DMS53 treated with DMSO at 0.1 percent for 48 hours (cell line): ENCODE results near the gene CALML4.
"Not testable (repeated sequence)": the region's sequence is repeated elsewhere in the genome, so short reads cannot be mapped to it uniquely, and the experiment has no call there.

Experiments used
- DNase-seq: peaks from one replicate; lab custom pipeline; 2025; ENCODE audit not compliant: unreplicated experiment; lab: John Stamatoyannopoulos, UW

The CALML4 gene, protein sequence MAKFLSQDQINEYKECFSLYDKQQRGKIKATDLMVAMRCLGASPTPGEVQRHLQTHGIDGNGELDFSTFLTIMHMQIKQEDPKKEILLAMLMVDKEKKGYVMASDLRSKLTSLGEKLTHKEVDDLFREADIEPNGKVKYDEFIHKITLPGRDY

DNA sequence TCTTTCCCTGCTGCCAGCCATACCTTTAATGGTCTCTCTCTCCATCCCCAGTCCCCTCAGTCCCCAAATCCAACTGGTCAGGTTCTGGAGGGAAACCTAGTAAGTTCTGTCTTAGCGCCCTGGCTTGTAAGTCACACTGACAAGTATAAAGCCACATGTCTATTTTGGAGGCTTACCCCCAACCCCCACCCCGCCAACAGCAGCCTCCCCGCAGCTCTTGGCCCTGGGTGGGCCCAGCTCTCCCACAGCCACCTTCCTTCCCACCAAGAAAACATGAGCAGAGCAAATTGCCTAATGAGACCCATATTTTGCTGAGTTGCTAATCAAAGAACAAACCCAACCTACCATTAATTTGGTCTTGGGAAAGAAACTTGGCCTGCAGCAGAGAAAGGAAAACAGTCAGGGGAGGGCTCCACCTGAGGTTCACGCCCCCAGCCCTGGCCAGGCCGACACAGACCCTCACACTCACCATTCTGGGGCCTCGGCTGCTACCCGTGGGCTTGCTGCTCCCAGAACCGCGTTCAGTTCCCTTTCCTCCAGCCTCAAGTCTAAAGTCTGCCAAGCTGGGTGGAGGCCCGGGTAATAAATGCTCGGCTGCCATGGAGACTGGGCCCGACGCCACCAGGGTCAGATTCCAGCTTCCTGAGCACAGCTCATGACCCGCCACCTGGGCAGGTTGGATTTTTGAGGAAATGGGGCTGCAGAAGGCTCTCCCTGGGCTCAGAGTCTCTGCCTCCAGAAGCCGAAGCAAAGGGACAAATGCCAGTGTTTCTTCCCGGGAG is at the start of gene CALML4:
CALML4 (minus strand) TSS at position 557 of the 782 bp plus-strand sequence; CDS start at position 472, 85 bp downstream.
- DNase-seq, result no peak

- peak; percentile 85 for DNase-seq
These were observed 47.9 kb upstream of the CALML4 start for GRCh38 chr15:68252925-68253534.

DNA sequence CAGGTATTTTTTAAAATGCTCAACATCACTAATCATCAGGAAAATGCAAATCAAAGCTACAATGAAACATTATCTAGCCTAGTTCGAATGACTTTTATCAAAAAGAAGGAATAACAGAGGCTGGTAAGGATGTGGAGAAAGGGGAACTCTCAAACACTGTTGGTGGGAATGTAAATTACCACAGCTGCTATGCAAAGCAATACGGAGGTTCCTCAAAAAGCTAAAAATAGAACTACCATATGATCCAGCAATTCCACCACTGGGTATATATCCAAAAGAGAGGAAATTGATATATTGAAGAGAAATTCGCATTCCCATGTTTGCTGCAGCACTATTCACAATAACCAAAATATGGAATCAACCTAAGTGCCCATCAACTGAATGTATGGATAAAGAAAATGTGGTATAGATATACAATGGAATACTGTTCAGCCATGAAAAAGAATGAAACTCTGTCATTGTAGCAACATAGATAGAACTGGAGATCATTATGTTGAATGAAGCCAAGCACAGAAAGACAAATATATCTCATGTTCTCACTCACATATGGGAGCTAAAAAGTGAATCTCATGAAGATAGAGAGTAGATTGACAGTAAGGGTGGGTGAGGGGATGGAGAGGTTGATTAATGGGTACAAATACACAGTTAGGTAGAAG is 44.1 kb upstream of the CALML4 start:
- no peak for DNase-seq

DNA sequence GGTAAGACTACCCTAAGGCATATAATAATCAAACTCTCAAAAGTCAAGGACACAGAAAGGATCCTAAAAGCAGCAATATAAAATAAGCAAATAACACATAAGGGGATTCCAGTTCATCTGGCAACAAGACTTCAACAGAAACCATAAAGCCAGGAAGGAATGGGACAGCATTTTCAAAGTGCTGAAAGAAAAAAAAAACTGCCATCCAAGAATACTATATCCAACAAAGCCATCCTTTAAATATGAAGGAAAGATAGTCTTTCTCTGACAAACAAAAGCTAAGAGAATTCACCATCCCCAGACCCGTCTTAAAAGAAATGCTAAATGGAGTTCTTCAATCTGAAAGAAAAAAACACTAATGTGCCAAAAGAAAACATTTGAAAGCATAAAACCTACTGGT is 39.1 kb upstream of the CALML4 start:
- no peak for DNase-seq

DNA sequence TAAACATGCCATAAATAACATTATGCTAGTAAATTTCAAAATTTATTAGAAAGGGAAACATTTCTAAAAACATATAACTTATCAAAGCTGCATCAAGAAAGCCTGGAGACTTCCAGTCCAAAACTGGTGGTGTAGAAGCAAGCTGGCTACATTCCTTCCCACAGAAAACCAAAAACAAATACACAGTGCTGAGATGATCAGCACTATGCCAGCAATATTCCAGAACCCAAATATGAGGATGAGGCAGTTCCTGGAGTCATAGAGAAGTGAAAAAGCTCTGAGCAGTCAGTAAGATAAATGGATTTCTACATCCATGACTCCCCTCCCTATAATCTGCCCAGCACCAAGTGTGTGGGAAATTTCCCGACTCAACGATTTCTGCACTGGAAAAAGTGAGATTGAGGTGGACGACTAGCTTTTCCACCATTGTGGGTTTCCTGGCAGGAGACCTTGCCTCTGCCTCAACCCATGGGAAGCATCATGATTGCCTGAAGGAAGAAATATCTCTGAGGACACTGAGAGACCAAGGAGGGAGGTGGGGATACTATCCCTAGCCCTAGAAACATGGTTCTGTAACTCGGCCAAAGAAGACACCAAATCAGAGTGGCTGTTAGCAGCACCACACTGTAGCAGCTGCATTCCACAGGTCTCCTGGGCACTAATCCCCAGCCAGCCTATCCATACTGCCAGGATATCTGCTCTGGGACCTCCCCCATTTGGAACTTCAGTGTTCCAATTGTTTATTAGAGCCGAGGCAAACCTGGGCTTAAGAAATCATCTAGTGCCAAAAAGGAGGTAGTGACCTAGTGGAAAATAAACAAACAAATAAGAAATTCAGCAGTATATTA is 36.2 kb upstream of the CALML4 start:
- DNase-seq, result no peak

GRCh38 chr15:68239025-68239424 is 33.9 kb upstream of the CALML4 start:
- DNase-seq, result no peak

- DNase-seq, result no peak
These were observed 29.9 kb upstream of the CALML4 start for GRCh38 chr15:68235022-68235421.

- DNase-seq, result not testable (repeated sequence)
These were observed 29.4 kb upstream of the CALML4 start for GRCh38 chr15:68234520-68234919.

- DNase-seq, result no peak
These were observed 28.9 kb upstream of the CALML4 start for GRCh38 chr15:68234060-68234459.

GRCh38 chr15:68232937-68233336 is 27.8 kb upstream of the CALML4 start:
- no peak for DNase-seq

DNA sequence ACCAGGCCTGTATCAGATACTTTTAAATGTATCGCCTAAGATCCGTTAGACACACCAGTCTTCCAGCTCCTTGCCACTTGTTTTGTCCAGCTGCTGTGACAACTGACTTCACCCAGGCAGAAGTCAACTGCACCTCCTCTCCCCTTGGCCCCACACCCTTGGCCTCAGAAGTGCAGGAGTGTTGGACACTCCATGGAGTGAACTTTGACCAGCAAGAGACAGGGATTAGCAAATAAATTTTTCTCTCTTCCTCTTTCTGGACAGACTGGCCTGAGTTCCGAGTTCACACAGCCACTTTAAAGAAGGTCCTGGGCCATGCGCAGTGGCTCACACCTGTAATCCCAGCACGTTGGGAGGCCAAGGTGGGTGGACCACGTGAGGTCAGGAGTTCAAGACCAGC is 27.3 kb upstream of the CALML4 start:
- no peak for DNase-seq

- no peak for DNase-seq
These were observed 26.1 kb upstream of the CALML4 start for GRCh38 chr15:68231102-68231818.

DNA sequence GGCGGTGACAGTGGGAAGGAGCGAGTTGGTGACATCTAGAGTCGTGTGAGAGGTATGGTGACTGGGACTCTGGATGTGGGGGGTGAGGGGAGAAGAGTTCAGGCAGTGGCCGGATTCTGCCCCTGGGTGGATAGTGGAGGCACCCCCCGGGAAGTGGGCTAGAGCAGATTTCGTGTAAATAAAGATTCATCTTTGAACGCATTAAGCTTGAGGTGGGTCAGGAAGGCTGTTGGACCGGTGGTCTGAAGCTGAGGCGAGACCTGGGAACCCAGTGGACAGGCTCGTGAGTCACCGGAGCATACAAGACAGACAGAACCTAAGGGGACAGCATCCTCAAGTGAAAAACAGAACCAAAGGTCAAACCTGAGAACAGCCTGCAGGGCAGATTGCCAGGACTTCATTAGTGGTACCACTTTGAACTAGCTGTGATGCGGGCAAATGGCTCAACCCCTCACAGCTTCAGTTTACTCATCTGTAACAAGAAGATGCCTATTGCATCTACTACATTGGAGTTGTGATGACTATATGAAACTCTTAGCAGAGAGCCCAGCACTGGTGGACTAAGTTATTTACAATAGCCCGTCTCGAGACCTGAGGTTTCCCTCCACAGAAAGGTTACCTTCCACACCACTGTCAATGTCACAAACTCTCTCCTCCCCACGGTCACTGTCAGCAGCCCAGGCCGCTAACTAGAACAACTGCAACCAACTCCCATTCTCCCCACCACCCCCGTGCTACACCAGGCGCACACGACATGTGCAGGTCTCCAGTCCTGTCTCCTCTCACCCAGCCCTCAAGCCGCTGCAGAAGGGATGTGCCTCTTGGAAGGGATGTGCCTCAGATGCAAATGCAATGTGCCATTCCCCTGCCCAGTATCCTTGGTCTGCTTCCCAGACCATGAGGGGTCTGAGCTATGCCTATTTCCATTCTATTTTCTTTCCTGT is 25.3 kb upstream of the CALML4 start:
- no peak for DNase-seq

DNA sequence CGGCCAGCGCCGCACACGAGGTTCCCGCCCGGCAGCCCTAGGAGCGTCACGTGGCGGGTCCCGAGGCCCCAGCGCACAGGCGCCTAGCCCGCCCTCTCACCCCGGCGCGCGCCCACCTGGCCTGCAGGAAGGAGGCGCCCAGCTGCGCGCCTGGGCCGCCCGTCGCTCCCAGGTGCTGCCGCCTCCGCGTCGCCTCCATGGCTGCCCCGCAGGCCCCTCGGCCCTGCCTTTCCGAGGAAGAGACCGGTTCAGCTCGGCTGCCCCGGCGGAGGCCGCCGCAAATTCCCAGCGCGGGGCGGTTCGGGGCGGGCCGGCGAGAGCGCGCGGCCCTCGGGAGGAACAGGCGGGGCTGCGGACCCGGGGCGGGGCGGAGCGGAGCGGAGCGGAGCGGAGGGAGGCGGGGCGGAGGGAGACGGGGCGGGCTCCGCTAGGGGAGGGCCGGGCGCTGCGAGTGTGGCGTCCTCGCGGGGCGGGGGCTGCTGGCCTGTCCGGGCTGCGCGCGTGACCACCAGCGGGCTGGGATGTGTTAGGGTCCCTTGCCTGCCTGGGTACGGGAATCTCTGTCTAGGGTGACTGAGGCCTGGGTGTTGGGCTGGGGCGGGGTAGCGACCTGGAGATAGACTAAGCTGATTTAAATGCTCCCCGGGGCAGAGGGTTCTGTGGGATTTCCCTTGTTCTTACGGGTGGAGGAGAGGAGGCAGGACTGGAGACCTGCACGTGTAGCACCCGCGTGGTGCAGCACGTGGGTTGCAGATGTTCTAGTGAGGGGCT is 24.4 kb upstream of the CALML4 start, which contains the start of gene CLN6:
CLN6 (minus strand) TSS at position 343 of the 771 bp plus-strand sequence; CDS start at position 199, 144 bp downstream.
- peak; percentile 40 for DNase-seq

DNA sequence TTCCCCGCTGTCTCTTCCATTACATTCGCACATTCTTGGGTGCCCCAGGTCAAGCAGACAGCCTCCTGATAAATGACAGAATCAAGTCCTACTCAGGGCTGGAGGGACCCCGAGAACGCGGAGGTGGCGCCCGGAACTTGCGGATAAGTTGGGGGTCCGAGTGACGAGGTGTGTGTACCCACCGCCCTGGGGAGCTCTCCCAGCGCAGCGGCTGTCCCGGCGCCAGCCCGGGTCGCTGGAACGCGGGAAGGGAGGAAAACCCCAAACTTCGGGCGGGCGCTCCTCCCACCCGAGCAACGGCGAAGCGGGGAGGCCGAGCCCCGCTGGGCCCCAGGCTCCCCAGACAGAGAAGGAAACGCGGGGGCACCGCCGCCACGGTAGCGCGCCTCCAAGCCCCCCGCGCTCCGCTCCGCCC is 23.8 kb upstream of the CALML4 start:
- DNase-seq, result no peak

- DNase-seq, result no peak
These were observed 23.2 kb upstream of the CALML4 start for GRCh38 chr15:68228143-68228970.

DNA sequence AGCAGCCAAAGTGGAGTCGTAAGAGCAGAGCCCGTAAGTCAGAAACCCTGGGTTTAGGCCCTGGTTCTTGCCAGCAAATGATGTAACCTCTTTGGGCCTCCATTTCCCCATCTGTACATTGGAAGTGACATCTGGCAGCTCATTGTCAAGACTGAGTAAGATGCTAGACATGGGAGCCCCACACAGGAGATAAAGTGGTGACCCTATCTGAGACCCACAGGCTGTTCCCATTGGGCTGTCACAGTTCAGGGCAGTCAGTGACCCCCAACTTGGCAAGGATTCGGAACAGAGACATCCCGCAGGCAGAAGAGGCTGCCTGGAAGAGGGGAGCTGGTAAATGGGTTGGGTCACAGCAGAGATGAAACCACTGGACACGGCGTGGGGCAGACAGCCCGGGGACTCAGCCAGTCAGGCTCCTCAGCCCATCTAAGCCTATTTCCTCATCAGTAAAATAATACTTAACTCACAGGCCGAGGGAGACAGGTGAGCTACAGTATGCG is 22.6 kb upstream of the CALML4 start:
- no peak for DNase-seq
